Measurements from ENCODE around the gene MARCHF2.

Gene MARCHF2

GRCh38 chr19:8455018-8455417 lies 41.9 kb downstream of the MARCHF2 start:
- FAIRE-seq: no peak

GRCh38 chr19:8456064-8456463 lies 43.0 kb downstream of the MARCHF2 start:
- FAIRE-seq: no peak

DNA sequence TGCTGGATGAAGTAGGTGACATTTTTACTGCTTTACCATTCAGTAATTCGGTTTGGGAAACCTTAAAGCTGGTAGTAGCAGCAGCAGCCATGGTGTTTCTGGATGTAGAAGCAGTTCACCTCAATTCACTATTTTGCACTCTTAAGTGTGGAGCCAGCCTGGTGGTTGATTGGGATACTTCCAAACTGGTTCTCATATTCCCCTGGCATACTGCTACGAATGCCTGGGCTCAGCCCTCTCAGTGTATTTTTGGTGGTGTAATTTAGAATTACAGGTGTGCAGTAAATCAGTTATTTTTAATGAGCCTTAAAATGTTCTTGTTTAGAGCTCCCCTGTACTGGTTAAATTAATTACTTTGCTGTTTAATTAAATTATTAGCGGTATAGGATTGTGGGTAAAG lies 44.1 kb downstream of the MARCHF2 start:
- no peak for FAIRE-seq

- no peak for FAIRE-seq
Measured at GRCh38 chr19:8457827-8458226, 44.7 kb downstream of the MARCHF2 start.

- FAIRE-seq: no peak
Measured at GRCh38 chr19:8458380-8458779, 45.3 kb downstream of the MARCHF2 start.

DNA sequence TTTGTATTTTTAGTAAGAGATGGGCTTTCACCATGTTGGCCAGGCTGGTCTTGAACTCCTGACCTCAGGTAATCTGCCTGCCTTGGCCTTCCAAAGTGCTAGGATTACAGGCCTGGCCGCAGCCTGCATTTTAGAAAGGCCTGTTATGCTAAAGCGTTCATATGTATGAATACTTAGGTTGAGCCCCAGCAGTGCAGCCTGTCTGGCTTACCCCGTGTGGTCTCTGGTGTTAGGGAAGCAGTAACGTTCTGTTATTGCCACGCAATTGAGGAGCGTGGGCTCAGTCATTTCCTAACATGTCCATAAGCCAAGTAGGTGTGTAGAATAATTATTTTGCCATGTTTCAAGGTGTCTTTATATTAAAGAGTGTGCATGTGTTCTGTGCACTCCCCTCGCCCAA lies 46.0 kb downstream of the MARCHF2 start:
- FAIRE-seq: no peak

GRCh38 chr19:8459520-8460270 lies 46.6 kb downstream of the MARCHF2 start:
- no peak for FAIRE-seq

GRCh38 chr19:8460516-8461298 lies 47.6 kb downstream of the MARCHF2 start:
- no peak for FAIRE-seq

DNA sequence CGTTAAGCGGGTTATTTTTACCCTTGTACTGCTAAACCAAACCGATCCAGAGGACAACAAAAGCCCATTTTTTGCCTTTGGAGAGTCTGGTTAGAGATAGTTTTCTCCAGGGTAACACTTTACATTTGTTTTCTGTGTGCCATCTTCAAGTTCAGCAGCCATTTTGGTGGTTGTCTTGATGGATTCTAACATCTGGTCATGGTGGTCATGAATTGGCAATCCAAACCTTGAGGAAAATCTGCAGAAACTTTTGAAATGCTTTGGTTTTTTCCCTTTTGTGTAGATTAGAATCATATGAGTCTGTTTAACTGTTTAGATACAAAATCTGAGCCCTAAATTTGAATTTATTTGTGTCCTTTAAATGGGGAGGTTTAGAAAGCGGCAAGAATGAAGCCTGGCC lies 48.3 kb downstream of the MARCHF2 start:
- no peak for FAIRE-seq

- FAIRE-seq: no peak
Measured at GRCh38 chr19:8461891-8462290, 48.8 kb downstream of the MARCHF2 start.

DNA sequence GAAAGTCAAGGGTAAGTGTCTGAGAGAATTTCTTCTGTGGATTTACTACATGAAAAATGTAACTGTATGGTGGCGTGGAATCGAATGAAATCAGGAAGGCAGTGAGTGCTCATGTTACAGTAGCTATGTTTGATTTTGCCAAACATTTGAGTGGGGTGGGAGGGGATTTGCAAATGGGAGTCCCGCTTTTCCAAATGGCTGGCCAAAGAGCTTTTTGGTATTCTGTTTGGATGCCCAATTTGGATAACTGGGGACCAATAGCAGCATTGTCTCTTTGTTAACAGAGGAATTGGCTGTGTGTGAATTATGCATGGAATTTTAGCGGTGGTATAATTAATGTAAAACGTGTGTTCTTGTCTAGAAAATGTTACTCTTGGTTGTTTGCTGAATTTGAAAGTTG lies 49.5 kb downstream of the MARCHF2 start:
- FAIRE-seq: no peak

DNA sequence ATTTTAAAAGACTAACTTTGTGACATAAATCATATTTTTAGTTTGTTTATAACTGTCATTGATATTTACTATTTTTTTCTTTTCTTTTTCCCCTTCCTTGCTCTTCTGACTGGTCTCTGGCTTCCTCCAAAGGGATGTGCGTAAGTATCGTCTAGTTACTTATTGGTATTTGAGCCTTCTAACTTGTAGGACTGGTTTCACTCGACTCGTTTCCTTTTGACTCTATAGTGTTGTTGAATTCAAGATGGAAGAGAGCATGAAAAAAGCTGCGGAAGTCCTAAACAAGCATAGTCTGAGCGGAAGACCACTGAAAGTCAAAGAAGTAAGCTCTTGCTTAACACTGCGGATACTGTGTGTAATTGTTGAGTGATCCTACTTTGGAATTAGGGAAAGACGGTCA lies 50.3 kb downstream of the MARCHF2 start:
- FAIRE-seq: no peak

GRCh38 chr19:8466018-8466417 lies 52.9 kb downstream of the MARCHF2 start:
- no peak for FAIRE-seq

GRCh38 chr19:8468124-8468523 lies 55.0 kb downstream of the MARCHF2 start:
- FAIRE-seq: no peak

- no peak for FAIRE-seq
Measured at GRCh38 chr19:8468761-8469373, 55.8 kb downstream of the MARCHF2 start.

GRCh38 chr19:8469613-8470368 lies 56.7 kb downstream of the MARCHF2 start:
- no peak for FAIRE-seq

GRCh38 chr19:8473648-8474476 lies 60.8 kb downstream of the MARCHF2 start:
- FAIRE-seq: no peak

DNA sequence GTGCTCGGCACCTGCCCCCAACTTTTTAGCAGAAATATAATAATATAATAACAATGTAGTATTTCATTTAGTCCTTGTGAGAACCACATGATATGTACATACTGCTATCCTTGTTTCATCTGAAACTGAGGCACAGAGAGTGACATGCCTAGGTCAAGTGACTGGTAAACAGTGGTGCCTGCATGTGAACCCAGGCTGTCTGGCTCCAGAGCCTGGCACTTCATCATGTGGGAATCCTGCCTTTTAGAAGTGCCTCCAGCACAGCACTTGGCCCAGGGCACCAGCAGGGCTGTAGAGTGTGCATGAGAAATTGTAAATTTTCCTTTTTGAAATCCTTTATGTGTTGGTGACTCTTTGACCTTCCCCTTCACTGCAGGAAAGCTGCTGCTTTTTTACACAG lies 61.9 kb downstream of the MARCHF2 start:
- no peak for FAIRE-seq

GRCh38 chr19:8476524-8476923 lies 63.4 kb downstream of the MARCHF2 start:
- no peak for FAIRE-seq

- FAIRE-seq: no peak
Measured at GRCh38 chr19:8477889-8478288, 64.8 kb downstream of the MARCHF2 start.

DNA sequence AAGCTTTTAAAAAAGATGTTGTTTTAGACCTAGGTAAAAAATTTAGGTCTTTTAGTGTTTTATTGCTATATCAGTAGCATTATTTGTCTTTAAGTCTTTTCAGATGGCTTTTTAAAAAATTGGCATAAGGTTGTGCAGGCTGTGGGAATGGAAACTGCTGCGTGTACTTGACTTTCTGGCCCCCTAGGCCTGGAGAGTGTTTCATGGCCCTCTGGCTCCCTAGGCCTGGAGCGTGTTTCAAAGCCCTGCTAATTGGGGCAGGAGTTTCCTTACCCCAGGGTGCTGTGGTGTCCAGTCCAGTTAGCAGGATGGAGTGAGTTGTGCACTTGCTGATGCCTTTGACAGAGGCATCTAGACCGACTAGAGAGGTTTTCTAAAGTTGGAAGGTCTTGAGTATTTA lies 65.5 kb downstream of the MARCHF2 start:
- FAIRE-seq: no peak

- no peak for FAIRE-seq
Measured at GRCh38 chr19:8481201-8481600, 68.1 kb downstream of the MARCHF2 start.

Data from colon (tissue), 2 donors.